ENCODE results near the gene HS3ST4.

HS3ST4 gene

GRCh38 chr16:26041952-26042668 lies 350.4 kb downstream of the HS3ST4 start:
- TF ChIP-seq ZFX (IDR thresholded peaks at IDR 0.05; ENCODE audit: borderline replicate concordance): no peak
- no peak overlapping the region for H3K27ac ChIP-seq

GRCh38 chr16:26050472-26050871 lies 358.7 kb downstream of the HS3ST4 start:
- TF ChIP-seq CTCF (IDR thresholded peaks at IDR 0.05) (no peak), ZFX (IDR thresholded peaks at IDR 0.05; ENCODE audit: borderline replicate concordance) (no peak)

GRCh38 chr16:26051063-26051462 lies 359.3 kb downstream of the HS3ST4 start:
- no peak for TF ChIP-seq CTCF (IDR thresholded peaks at IDR 0.05)
- TF ChIP-seq ZFX (IDR thresholded peaks at IDR 0.05; ENCODE audit: borderline replicate concordance): no peak
- no peak overlapping the region for H3K27ac ChIP-seq

More at GRCh38 chr16:26050472-26050871, 358.7 kb downstream of the HS3ST4 start:
- H3K27ac ChIP-seq: no peak overlapping the region

- H3K27ac ChIP-seq: no peak overlapping the region
- no peak for TF ChIP-seq ZFX (IDR thresholded peaks at IDR 0.05; ENCODE audit: borderline replicate concordance)
- TF ChIP-seq CTCF (IDR thresholded peaks at IDR 0.05): no peak
Observed at GRCh38 chr16:26053889-26054288, 362.1 kb downstream of the HS3ST4 start.

GRCh38 chr16:26058326-26058725 lies 366.6 kb downstream of the HS3ST4 start:
- TF ChIP-seq CTCF (IDR thresholded peaks at IDR 0.05): no peak
- no peak overlapping the region for H3K27ac ChIP-seq

GRCh38 chr16:26070302-26071100 lies 378.7 kb downstream of the HS3ST4 start:
- no peak overlapping the region for H3K27ac ChIP-seq
- TF ChIP-seq CTCF (IDR thresholded peaks at IDR 0.05): no peak
- no peak for TF ChIP-seq ZFX (IDR thresholded peaks at IDR 0.05; ENCODE audit: borderline replicate concordance)

GRCh38 chr16:26071101-26071866 lies 379.5 kb downstream of the HS3ST4 start:
- H3K27ac ChIP-seq: no peak overlapping the region

More at GRCh38 chr16:26071101-26071866, 379.5 kb downstream of the HS3ST4 start:
- TF ChIP-seq ZFX (IDR thresholded peaks at IDR 0.05; ENCODE audit: borderline replicate concordance): no peak
- no peak for TF ChIP-seq CTCF (IDR thresholded peaks at IDR 0.05)
